ENCODE data around the gene ZDBF2.
"Not testable (repeated sequence)": the region's sequence is repeated elsewhere in the genome, so short reads cannot be mapped to it uniquely, and the experiment has no call there.

ZDBF2 gene

GRCh38 chr2:206274434-206275311 lies at the start of gene ZDBF2:
Gene ZDBF2, plus strand, starts transcription at chr2:206274663. Its CDS starts 7,187 bp downstream, at chr2:206281850.
- no peaks in the 10 kb centered on the region for H3K9me3 ChIP-seq
- no peaks in the 10 kb centered on the region for H3K36me3 ChIP-seq
- intact Hi-C loops (cut with DNase I; ENCODE audit: low total_unique reads), result loop anchor here (5.0 kb wide), 1 partner anchor 112 kb away; no protein-coding TSS in a partner anchor
- H3K27ac ChIP-seq, result peak within 1 kb of the TSS; percentile 67 to 87
- peak within 1 kb of the TSS; percentile 61 to 86 for H3K4me3 ChIP-seq
- peaks cover 0 to 62% of the 10 kb centered on the region in 2 donors for H3K27me3 ChIP-seq
- peaks cover 0 to 22% (median 3%) of the 10 kb centered on the region in 4 donors for H3K4me1 ChIP-seq
- DNase-seq, result peak in 1 of 2 donors; percentile 69
- TF ChIP-seq CTCF (IDR thresholded peaks at IDR 0.05), result no peak

GRCh38 chr2:206225435-206226232 lies 48.8 kb upstream of the ZDBF2 start:
- Histone ChIP-seq H3K4me1 (no peaks in the 10 kb centered on the region), H3K4me3 (no peak overlapping the region)

GRCh38 chr2:206228636-206229035 lies 45.8 kb upstream of the ZDBF2 start:
- H3K27me3 ChIP-seq; intact Hi-C loops (cut with DNase I; ENCODE audit: low total_unique reads); H3K9me3 ChIP-seq; H3K36me3 ChIP-seq; H3K4me3 ChIP-seq; H3K4me1 ChIP-seq; H3K27ac ChIP-seq; DNase-seq: not testable (repeated sequence)

More at GRCh38 chr2:206225435-206226232, 48.8 kb upstream of the ZDBF2 start:
- no peaks in the 10 kb centered on the region for H3K27me3 ChIP-seq
- no peaks in the 10 kb centered on the region for H3K36me3 ChIP-seq
- H3K27ac ChIP-seq, result no peak overlapping the region
- no peak for DNase-seq
- TF ChIP-seq CTCF (IDR thresholded peaks at IDR 0.05), result no peak
- intact Hi-C loops (cut with DNase I; ENCODE audit: low total_unique reads), result no loop called here
- peaks cover 0 to 3% (median 0%) of the 10 kb centered on the region in 3 donors for H3K9me3 ChIP-seq

GRCh38 chr2:206229642-206230041 lies 44.8 kb upstream of the ZDBF2 start:
- no peak for DNase-seq
- intact Hi-C loops (cut with DNase I; ENCODE audit: low total_unique reads), result no loop called here
- no peak overlapping the region for H3K4me3 ChIP-seq
- H3K27ac ChIP-seq, result no peak overlapping the region
- no peaks in the 10 kb centered on the region for H3K36me3 ChIP-seq
- no peaks in the 10 kb centered on the region for H3K27me3 ChIP-seq
- H3K9me3 ChIP-seq, result no peaks in the 10 kb centered on the region
- H3K4me1 ChIP-seq, result no peaks in the 10 kb centered on the region
- no peak for TF ChIP-seq CTCF (IDR thresholded peaks at IDR 0.05)

- no peaks in the 10 kb centered on the region for H3K27me3 ChIP-seq
- H3K27ac ChIP-seq, result no peak overlapping the region
- intact Hi-C loops (cut with DNase I; ENCODE audit: low total_unique reads), result no loop called here
- no peak overlapping the region for H3K4me3 ChIP-seq
- no peak for TF ChIP-seq CTCF (IDR thresholded peaks at IDR 0.05)
- no peaks in the 10 kb centered on the region for H3K4me1 ChIP-seq
- H3K36me3 ChIP-seq, result no peaks in the 10 kb centered on the region
- DNase-seq, result no peak
- no peaks in the 10 kb centered on the region for H3K9me3 ChIP-seq
Measured at GRCh38 chr2:206230060-206230762, 44.3 kb upstream of the ZDBF2 start.

All from tibial artery (tissue), 4 donors.